DMS79 (cell line): ENCODE data around the gene PA2G4.
"Not testable (repeated sequence)": the region's sequence is repeated elsewhere in the genome, so short reads cannot be mapped to it uniquely, and the experiment has no call there.

Source experiments
- DNase-seq: peaks from one replicate; lab custom pipeline; 2025; lab: John Stamatoyannopoulos, UW

The PA2G4 gene

DNA sequence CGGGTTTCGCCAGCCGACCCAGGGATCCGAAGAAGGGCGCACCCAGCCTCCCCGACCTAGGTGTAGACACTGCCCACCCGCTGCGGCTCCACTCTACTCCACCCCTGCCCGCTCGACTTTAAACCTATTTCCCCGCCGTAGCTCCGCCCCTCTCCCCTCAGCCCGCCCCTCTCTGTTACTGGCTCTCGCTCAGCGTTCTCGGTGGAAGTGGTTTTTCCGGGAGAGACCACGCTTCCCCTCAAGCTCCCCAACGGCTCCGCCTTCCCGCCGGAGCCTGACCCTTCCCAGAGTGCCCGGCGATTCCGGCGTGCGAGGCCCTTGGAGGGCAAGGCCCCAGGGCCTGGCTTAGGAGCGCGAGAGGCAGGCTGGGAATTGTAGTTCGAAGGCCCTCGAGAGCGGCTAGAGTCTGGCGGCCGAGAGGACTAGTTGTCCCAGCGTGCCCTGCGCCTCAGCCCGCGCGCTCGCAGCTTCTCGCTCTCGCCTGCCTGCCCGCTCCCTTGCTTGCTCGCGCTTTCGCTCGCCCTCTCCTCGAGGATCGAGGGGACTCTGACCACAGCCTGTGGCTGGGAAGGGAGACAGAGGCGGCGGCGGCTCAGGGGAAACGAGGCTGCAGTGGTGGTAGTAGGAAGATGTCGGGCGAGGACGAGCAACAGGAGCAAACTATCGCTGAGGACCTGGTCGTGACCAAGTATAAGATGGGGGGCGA lies at the start of gene PA2G4:
Gene PA2G4, plus strand, starts transcription at position 451 of the 706 bp plus-strand sequence. Its CDS starts 179 bp downstream, at position 630.
- DNase-seq = peak; percentile 93

GRCh38 chr12:56059964-56060363 lies 44.4 kb upstream of the PA2G4 start:
- not testable (repeated sequence) for DNase-seq

DNA sequence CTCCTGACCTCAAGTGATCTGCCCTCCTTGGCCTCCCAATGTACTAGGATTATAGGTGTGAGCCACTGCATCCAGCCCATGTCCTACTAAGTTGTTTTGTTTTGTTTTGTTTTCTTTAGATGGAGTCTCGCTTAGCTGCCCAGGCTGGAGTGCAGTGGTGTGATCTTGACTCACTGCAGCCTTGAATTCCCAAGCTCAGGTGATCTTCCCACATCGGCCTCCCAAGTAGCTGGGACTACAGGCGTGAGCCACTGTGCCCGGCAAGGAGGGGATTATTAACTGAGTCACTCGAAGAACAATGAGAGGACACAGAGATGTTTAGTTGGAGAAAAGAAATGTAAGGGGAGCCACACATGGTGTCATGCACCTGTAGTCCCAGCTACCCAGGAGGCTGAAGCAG lies 42.4 kb upstream of the PA2G4 start:
- no peak for DNase-seq

DNA sequence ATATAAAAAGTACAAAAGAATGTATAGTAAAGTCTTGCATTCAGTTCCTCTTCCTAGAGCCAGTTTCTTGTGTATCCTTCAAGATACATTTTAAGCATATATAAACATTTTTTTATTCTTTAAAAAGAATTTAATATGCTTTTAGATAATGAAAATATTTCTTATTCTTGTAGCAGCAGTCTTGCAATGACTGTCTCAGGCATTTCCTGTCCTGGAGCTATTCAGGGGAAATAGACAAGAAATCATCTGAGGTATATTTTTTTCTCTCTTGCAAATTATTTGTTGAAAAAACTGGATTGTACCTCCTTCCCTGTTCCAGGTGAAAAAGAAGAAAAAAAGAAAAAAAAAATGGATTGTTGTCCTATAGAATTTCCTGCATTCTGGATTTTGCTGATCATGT lies 41.4 kb upstream of the PA2G4 start:
- DNase-seq = no peak

GRCh38 chr12:56071648-56072047 lies 32.7 kb upstream of the PA2G4 start:
- DNase-seq = no peak

- DNase-seq = no peak
Measured at GRCh38 chr12:56074396-56074795, 30.0 kb upstream of the PA2G4 start.

- not testable (repeated sequence) for DNase-seq
Measured at GRCh38 chr12:56077966-56078365, 26.4 kb upstream of the PA2G4 start.

GRCh38 chr12:56078427-56078826 lies 25.9 kb upstream of the PA2G4 start:
- DNase-seq = no peak

DNA sequence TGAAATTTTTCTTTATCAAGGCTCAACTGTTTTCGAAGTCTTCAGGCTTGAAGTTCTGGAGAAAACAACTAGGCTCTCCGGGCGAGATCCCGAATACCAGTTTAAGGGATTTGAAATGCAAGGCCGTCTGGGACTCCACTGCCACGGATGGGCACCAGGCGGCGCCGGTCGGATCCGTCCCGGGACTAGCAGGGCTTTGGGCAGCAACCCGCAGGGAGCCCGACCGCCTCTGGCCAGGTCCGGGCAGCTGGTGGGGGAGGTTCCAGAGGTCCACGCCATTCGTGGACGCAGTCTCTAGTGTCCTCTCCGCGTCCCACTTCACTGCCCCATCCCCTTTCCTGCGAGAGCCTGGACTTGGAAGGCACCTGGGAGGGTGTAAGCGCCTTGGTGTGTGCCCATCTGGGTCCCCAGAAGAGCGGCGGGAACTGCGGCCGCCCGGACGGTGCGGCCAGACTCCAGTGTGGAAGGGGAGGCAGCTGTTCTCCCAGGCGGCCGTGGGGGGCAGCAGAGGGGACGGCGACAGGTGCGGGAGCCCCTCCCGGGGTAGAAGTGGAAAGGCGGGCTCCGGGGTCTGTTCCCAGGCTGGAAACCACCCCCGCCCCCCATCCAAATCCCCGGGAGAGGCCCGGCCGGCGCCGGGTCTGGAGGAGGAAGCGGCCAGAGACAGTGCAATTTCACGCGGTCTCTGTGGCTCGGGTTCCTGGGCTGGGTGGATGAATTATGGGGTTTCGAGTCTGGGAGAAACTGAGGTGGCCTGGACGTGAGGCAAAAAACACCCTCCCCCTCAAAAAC lies 25.2 kb upstream of the PA2G4 start:
- DNase-seq = peak; percentile 42

GRCh38 chr12:56079723-56080555 lies 24.4 kb upstream of the PA2G4 start, which contains the start of gene ERBB3:
Gene ERBB3 (plus strand): TSS chr12:56080165. CDS start chr12:56080301, 136 bp downstream.
- peak; percentile 53 for DNase-seq

- no peak for DNase-seq
Measured at GRCh38 chr12:56080556-56081138, 23.7 kb upstream of the PA2G4 start.

GRCh38 chr12:56081393-56082347 lies 22.7 kb upstream of the PA2G4 start:
- DNase-seq = no peak

- no peak for DNase-seq
Measured at GRCh38 chr12:56082382-56082781, 22.0 kb upstream of the PA2G4 start.

GRCh38 chr12:56082967-56083366 lies 21.4 kb upstream of the PA2G4 start:
- DNase-seq = no peak

GRCh38 chr12:56084958-56085543 lies 19.3 kb upstream of the PA2G4 start:
- no peak for DNase-seq

DNA sequence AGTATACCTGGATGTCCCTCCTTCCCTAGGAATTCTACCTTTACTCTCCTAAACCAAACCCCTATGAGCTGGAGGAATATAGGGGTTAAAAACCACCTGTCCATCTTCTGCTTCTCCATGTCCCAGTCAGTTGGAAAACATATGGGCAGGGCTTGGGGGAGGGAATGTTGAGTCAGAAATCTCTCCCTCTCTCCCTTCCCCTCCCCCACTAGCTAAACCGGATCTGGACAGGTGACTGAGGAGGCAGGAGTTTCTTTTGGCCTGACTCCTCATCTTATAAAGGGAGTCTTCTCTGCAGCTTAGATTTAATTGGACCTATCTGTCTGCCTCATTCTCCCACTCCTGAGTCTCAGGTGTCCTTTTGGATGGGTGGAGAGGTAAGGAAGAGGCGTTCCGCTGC lies 18.3 kb upstream of the PA2G4 start:
- DNase-seq = no peak

DNA sequence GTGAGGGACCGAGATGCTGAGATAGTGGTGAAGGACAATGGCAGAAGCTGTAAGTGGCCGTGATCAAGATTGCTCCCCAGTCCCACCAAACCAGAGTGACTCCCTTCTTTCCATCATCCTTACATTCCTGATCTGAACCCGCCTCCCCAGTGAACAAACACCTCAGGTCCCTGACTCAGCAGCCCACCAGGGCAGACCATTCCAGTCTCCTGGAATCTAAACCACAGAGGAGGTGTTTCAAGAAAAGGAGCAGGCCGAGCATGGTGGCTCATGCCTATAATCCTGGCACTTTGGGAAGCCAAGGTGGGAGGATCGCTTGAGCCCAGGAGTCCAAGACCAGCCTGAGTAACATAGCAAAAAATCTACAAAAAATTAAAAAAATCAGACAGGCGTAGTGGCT lies 17.8 kb upstream of the PA2G4 start:
- DNase-seq = no peak

GRCh38 chr12:56087220-56087619 lies 17.1 kb upstream of the PA2G4 start:
- DNase-seq = no peak

DNA sequence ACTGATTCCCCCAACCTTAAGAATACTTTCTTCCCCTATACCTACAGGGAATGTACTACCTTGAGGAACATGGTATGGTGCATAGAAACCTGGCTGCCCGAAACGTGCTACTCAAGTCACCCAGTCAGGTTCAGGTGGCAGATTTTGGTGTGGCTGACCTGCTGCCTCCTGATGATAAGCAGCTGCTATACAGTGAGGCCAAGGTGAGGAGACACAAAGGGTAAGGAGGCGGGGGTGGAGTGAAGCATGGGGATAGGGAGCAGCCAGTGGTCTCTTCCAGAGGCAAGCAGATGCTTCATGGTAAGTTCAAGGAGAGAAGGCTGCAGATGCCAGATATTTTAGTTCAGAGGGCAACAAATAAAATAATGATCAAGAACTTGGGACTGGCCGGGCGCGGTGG lies 6.6 kb upstream of the PA2G4 start:
- DNase-seq = no peak

GRCh38 chr12:56098592-56098991 lies 5.8 kb upstream of the PA2G4 start:
- DNase-seq = no peak
